Mononuclear cell (primary cell): ENCODE measurements around the gene EZR. TPM values are rescaled to one million over a fixed set of nuclear protein-coding genes. Genes with fewer than 3 reads are reported as not detected.
"Not testable (repeated sequence)": the region's sequence is repeated elsewhere in the genome, so short reads cannot be mapped to it uniquely, and the experiment has no call there.

ENCODE experiments used
- H3K27me3 ChIP-seq: 2 replicates; pipeline ENCODE4 v1.6.0; 2011; ENCODE audit warnings: low read length, control low read depth; ENCODE audit not compliant: insufficient read depth
- H3K4me1 ChIP-seq: 2 replicates; pipeline ENCODE4 v1.5.1; 2011; ENCODE audit warnings: mild to moderate bottlenecking, low read length, control low read depth; ENCODE audit not compliant: insufficient read depth
- H3K4me3 ChIP-seq: 2 replicates; pipeline ENCODE4 v1.5.1; 2011; ENCODE audit warnings: mild to moderate bottlenecking, low read length, moderate library complexity
- H3K9me3 ChIP-seq: 2 replicates; pipeline ENCODE4 v1.5.1; 2011; ENCODE audit warnings: low read depth, mild to moderate bottlenecking, control low read depth, low read length
- total RNA-seq: library from RNA; depleted of rRNA; stranded (reverse); fragments of >200 nt; gene quantifications from one replicate; pipeline ENCODE4 v1.2.3, GENCODE V29; 2012

The EZR gene
- total RNA-seq, 1 donor = 165 TPM

- H3K9me3 ChIP-seq, H3K4me1 ChIP-seq, H3K4me3 ChIP-seq, H3K27me3 ChIP-seq: not testable (repeated sequence)
Measured at GRCh38 chr6:158832807-158833206, 13.6 kb upstream of the EZR start.

- peaks cover 13% of the 10 kb centered on the region for H3K4me1 ChIP-seq
- no peak overlapping the region for H3K4me3 ChIP-seq
- no peaks in the 10 kb centered on the region for H3K27me3 ChIP-seq
- no peaks in the 10 kb centered on the region for H3K9me3 ChIP-seq
Measured at GRCh38 chr6:158832026-158832425, 12.9 kb upstream of the EZR start.

GRCh38 chr6:158831571-158831970 is 12.4 kb upstream of the EZR start:
- Histone ChIP-seq H3K4me1 (peaks cover 13% of the 10 kb centered on the region), H3K27me3 (no peaks in the 10 kb centered on the region), H3K4me3 (no peak overlapping the region)

DNA sequence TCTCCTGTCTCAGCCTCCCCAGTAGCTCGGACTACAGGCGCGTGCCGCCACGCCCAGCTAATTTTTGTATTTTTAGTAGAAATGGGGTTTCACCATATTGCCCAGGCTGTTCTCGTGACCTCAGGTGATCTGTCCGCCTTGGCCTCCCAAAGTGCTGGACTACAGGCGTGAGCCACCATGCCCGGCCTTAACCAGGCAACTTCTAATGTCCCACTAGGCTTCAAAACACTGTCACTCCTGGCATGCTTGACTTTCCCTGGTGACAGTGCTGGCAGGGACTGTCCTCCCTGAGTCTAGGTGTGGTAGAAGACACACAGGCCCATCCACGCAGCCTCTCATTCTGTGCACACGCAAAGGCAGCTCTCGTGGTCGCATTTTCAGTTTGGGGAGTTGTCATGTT is 11.6 kb upstream of the EZR start:
- Histone ChIP-seq H3K9me3 (no peaks in the 10 kb centered on the region), H3K4me3 (no peak overlapping the region), H3K27me3 (no peaks in the 10 kb centered on the region), H3K4me1 (peaks cover 11% of the 10 kb centered on the region)

More at GRCh38 chr6:158831571-158831970, 12.4 kb upstream of the EZR start:
- H3K9me3 ChIP-seq = no peaks in the 10 kb centered on the region

DNA sequence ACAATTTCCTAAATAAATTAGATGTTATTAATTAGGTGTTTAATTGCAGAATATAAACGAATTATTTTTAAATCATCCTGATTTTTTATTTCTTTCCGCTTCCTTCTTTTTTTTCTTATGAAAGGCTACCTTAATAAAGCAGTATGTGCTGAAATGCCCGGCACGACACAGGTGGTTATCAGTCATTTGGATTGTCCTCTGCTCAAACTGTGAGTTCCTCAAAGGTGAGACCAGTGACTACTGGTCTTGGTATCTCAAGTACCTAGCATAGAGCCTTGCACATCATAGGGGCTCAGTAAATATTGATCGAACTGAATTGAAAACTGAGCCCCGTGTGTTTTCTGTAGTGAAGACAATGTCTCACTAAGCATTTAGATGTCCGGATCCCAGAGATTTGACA is 9.6 kb upstream of the EZR start:
- H3K4me1 ChIP-seq = peaks cover 8% of the 10 kb centered on the region
- H3K9me3 ChIP-seq = no peaks in the 10 kb centered on the region
- no peak overlapping the region for H3K4me3 ChIP-seq
- no peaks in the 10 kb centered on the region for H3K27me3 ChIP-seq

- no peaks in the 10 kb centered on the region for H3K9me3 ChIP-seq
- no peaks in the 10 kb centered on the region for H3K27me3 ChIP-seq
- H3K4me1 ChIP-seq = peaks cover 8% of the 10 kb centered on the region
- H3K4me3 ChIP-seq = no peak overlapping the region
Measured at GRCh38 chr6:158826819-158827501, 7.8 kb upstream of the EZR start.

DNA sequence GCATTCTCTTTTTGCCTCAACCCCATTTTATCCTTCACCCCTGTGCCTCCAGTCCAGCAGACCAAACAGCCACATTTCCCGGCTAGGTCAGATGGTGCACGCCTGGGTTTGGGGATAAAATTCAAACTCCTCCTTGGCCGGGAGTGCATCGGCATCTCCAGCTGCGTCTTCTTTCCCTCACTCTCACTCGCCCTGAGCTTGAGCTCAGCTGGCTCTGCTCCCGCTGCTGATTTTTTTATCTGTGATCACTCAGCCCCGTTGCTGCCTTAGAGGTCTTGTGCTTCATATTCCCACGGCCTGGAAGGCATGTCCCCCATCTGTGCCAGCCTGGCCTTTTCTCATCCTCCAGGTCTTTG is 6.8 kb upstream of the EZR start:
- peaks cover 8% of the 10 kb centered on the region for H3K4me1 ChIP-seq
- H3K27me3 ChIP-seq = no peaks in the 10 kb centered on the region
- H3K4me3 ChIP-seq = no peak overlapping the region
- no peaks in the 10 kb centered on the region for H3K9me3 ChIP-seq

- Histone ChIP-seq H3K4me3 (no peak overlapping the region), H3K4me1 (peaks cover 8% of the 10 kb centered on the region), H3K9me3 (no peaks in the 10 kb centered on the region), H3K27me3 (no peaks in the 10 kb centered on the region)
Measured at GRCh38 chr6:158825038-158825950, 6.1 kb upstream of the EZR start.

DNA sequence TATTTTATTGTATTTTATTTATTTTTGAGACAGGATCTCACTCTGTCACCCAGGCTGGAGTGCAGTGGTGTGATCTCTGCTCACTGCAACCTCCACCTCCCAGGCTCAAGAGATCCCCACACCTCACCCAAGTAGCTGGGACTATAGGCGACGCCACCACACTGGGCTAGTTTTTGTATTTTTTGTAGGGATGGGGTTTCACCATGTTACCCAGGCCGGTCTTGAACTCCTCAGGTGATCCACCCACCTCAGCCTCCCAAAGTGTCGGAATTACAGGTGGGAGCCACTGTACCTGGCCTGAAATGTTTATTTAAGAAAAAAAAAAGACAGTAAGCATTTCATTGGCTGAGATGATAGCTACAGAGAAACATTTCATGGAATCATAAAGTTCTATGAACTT is 4.4 kb upstream of the EZR start:
- H3K27me3 ChIP-seq, H3K9me3 ChIP-seq, H3K4me1 ChIP-seq, H3K4me3 ChIP-seq: not testable (repeated sequence)

GRCh38 chr6:158819977-158820622 is 932 bp upstream of the EZR start:
- H3K4me1 ChIP-seq = peaks cover 28% of the 10 kb centered on the region
- H3K9me3 ChIP-seq = no peaks in the 10 kb centered on the region
- no peak overlapping the region for H3K4me3 ChIP-seq
- H3K27me3 ChIP-seq = no peaks in the 10 kb centered on the region

- H3K4me1 ChIP-seq = peaks cover 42% of the 10 kb centered on the region
- no peaks in the 10 kb centered on the region for H3K27me3 ChIP-seq
- no peaks in the 10 kb centered on the region for H3K9me3 ChIP-seq
- peak overlapping the region; percentile 81 for H3K4me3 ChIP-seq
Measured at GRCh38 chr6:158818581-158819212, 471 bp downstream of the EZR start.

GRCh38 chr6:158817728-158818580 is 1.2 kb downstream of the EZR start:
- peak overlapping the region; percentile 81 for H3K4me3 ChIP-seq
- no peaks in the 10 kb centered on the region for H3K9me3 ChIP-seq
- no peaks in the 10 kb centered on the region for H3K27me3 ChIP-seq
- peaks cover 49% of the 10 kb centered on the region for H3K4me1 ChIP-seq

DNA sequence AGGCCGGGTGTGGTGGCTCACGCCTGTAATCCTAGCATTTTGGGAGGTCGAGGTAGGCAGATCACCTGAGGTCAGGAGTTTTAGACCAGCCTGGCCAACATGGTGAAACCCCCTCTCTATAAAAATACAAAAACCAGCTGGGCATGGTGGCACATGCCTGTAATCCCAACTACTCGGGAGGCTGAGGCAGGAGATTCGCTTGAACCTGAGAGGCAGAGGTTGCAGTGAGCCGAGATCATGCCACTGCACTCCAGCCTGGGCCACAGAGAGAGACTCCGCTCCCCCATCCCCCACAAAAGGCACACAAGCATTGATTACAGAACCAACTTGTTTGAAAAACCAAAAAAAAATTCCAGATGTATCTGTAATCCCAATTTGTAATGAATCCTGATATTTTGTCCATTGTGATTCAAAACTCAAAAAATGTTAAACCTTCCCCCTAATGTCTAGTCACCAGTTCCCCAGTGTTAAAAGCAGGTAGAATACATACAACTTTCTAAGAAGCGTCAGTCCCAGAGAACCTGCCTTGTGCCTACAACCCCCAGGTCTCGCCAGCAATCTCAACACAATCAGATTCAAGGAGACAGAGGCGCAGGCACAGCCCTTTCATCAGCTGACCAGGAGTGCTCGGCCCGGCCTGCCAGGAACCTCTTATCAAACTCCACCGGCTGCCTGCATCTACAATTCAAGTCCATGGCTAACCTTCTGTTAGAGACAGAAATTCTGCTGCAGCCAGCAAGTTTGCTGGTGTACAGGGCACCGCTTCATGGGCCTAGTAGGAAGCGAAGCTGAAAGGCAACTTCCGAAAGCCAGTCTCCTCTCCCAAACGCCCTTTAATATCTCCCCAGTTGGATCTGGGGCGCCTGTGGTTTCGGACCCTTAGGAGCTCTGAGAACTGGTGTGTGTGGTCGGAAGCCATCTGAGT is 2.1 kb downstream of the EZR start:
- Histone ChIP-seq H3K27me3 (no peaks in the 10 kb centered on the region), H3K4me3 (peak overlapping the region; percentile 81), H3K4me1 (peaks cover 58% of the 10 kb centered on the region), H3K9me3 (no peaks in the 10 kb centered on the region)
